ENCODE results near the gene ODAD4. TPM values are rescaled to one million over a fixed set of nuclear protein-coding genes. Genes with fewer than 3 reads are reported as not detected.

The ODAD4 gene
- total and polyA plus RNA-seq, 4 donors = 0.07 to 1.0 (median 0.23) TPM

GRCh38 chr17:41944943-41945342 lies 14.5 kb downstream of the ODAD4 start:
- 49% methylated on average over 3 of the region's 3 CpGs for WGBS
- H3K27me3 ChIP-seq (ENCODE audit: control insufficient read depth in 4 of 4, insufficient read depth in 4 of 4, low read length in 3 of 4) = no peaks in the 10 kb centered on the region
- H3K4me3 ChIP-seq (ENCODE audit: low read depth in 1 of 3, low read length in 3 of 3) = no peak overlapping the region
- H3K9ac ChIP-seq (ENCODE audit: low read depth in 1 of 2, low read length in 2 of 2) = no peak overlapping the region
- no peak overlapping the region for H3K27ac ChIP-seq (ENCODE audit: low read depth in 1 of 2, low read length in 2 of 2)
- no peaks in the 10 kb centered on the region for H3K36me3 ChIP-seq (ENCODE audit: control insufficient read depth in 4 of 4, insufficient read depth in 3 of 4, low read depth in 1 of 4, low read length in 3 of 4)
- no peak for TF ChIP-seq GABPA (IDR thresholded peaks at IDR 0.05 in 1 of 2, conservative IDR thresholded peaks at IDR 0.05 in 1 of 2)
- no peak for TF ChIP-seq ATF3 (IDR thresholded peaks at IDR 0.05)
- TF ChIP-seq CTCF (IDR thresholded peaks at IDR 0.05; ENCODE audit: low read depth, low read length, missing input control) = no peak
- TF ChIP-seq RXRA (IDR thresholded peaks at IDR 0.05) = peak in 1 of 2 donors; percentile 31
- TF ChIP-seq HNF4A (conservative IDR thresholded peaks at IDR 0.05) = peak in 1 of 2 donors; percentile 10
- no peaks in the 10 kb centered on the region for H3K9me3 ChIP-seq (ENCODE audit: control insufficient read depth in 4 of 4, low read length in 3 of 4)
- no peak for DNase-seq (ENCODE audit: low spot score)
- H3K4me1 ChIP-seq (ENCODE audit: control insufficient read depth in 4 of 4, insufficient read depth in 4 of 4, low read length in 3 of 4) = peaks cover 0 to 13% (median 4%) of the 10 kb centered on the region in 4 donors

GRCh38 chr17:41948762-41949460 lies 18.5 kb downstream of the ODAD4 start:
- H3K27me3 ChIP-seq (ENCODE audit: control insufficient read depth in 4 of 4, insufficient read depth in 4 of 4, low read length in 3 of 4) = no peaks in the 10 kb centered on the region
- no peak overlapping the region for H3K27ac ChIP-seq (ENCODE audit: low read depth in 1 of 2, low read length in 2 of 2)
- DNase-seq (ENCODE audit: low spot score) = no peak
- H3K9me3 ChIP-seq (ENCODE audit: control insufficient read depth in 4 of 4, low read length in 3 of 4) = no peaks in the 10 kb centered on the region
- peaks cover 0 to 5% (median 2%) of the 10 kb centered on the region in 4 donors for H3K4me1 ChIP-seq (ENCODE audit: control insufficient read depth in 4 of 4, insufficient read depth in 4 of 4, low read length in 3 of 4)
- H3K4me3 ChIP-seq (ENCODE audit: low read depth in 1 of 3, low read length in 3 of 3) = no peak overlapping the region
- H3K9ac ChIP-seq (ENCODE audit: low read depth in 1 of 2, low read length in 2 of 2) = no peak overlapping the region
- H3K36me3 ChIP-seq (ENCODE audit: control insufficient read depth in 4 of 4, insufficient read depth in 3 of 4, low read depth in 1 of 4, low read length in 3 of 4) = no peaks in the 10 kb centered on the region
- TF ChIP-seq RXRA (IDR thresholded peaks at IDR 0.05) = no peak
- no peak for TF ChIP-seq NR2F2 (IDR thresholded peaks at IDR 0.05)
- no peak for TF ChIP-seq HNF4A (conservative IDR thresholded peaks at IDR 0.05)
- no peak for TF ChIP-seq ATF3 (IDR thresholded peaks at IDR 0.05)
- no peak for TF ChIP-seq REST (IDR thresholded peaks at IDR 0.05)
- no peak for TF ChIP-seq SP1 (IDR thresholded peaks at IDR 0.05)
- no peak for TF ChIP-seq EGR1 (IDR thresholded peaks at IDR 0.05; ENCODE audit: low read depth in 2 of 2)
- no peak for TF ChIP-seq CTCF (IDR thresholded peaks at IDR 0.05; ENCODE audit: low read depth, low read length, missing input control)
- TF ChIP-seq GABPA (IDR thresholded peaks at IDR 0.05 in 1 of 2, conservative IDR thresholded peaks at IDR 0.05 in 1 of 2) = no peak
- TF ChIP-seq HNF4G (IDR thresholded peaks at IDR 0.05) = no peak
- no peak for TF ChIP-seq MAX (IDR thresholded peaks at IDR 0.05)
- no peak for TF ChIP-seq YY1 (IDR thresholded peaks at IDR 0.05)
- no peak for TF ChIP-seq FOXA2 (IDR thresholded peaks at IDR 0.05)
- no peak for TF ChIP-seq FOXA1 (IDR thresholded peaks at IDR 0.05)
- no peak for TF ChIP-seq RAD21 (IDR thresholded peaks at IDR 0.05)
- no peak for TF ChIP-seq ZBTB33 (IDR thresholded peaks at IDR 0.05)
- TF ChIP-seq JUND (IDR thresholded peaks at IDR 0.05) = no peak
- TF ChIP-seq TAF1 (conservative IDR thresholded peaks at IDR 0.05) = no peak
- 89% methylated on average over 11 of the region's 11 CpGs for WGBS

All from liver (tissue), 9 donors.